ENCODE results near the gene NDST3.

GRCh38 chr4:118254368-118254767 is 220.1 kb downstream of the NDST3 start:
- TF ChIP-seq CTCF (IDR thresholded peaks at IDR 0.05) (no peak), POLR2A (IDR thresholded peaks at IDR 0.05) (no peak)
